HG02571 (cell line): ENCODE results near the gene PLXND1.

Experiments
- ATAC-seq: cut with Tn5 transposase; IDR thresholded peaks from one replicate; pipeline ENCODE4 v1.9.1; 2021; ENCODE audit warnings: mild to moderate bottlenecking, moderate library complexity; ENCODE audit not compliant: unreplicated experiment

PLXND1 gene

GRCh38 chr3:129567176-129567705 lies 39.2 kb downstream of the PLXND1 start:
- ATAC-seq: no peak

- ATAC-seq: no peak
These were observed 40.6 kb downstream of the PLXND1 start for GRCh38 chr3:129565902-129566301.

GRCh38 chr3:129564981-129565644 lies 41.4 kb downstream of the PLXND1 start:
- no peak for ATAC-seq

GRCh38 chr3:129563850-129564535 lies 42.5 kb downstream of the PLXND1 start:
- ATAC-seq: no peak

- ATAC-seq: no peak
These were observed 43.1 kb downstream of the PLXND1 start for GRCh38 chr3:129563332-129563731.

GRCh38 chr3:129562803-129563202 lies 43.7 kb downstream of the PLXND1 start:
- no peak for ATAC-seq

- no peak for ATAC-seq
These were observed 44.7 kb downstream of the PLXND1 start for GRCh38 chr3:129561619-129562248.

GRCh38 chr3:129560911-129561594 lies 45.4 kb downstream of the PLXND1 start:
- ATAC-seq: no peak

GRCh38 chr3:129560269-129560787 lies 46.1 kb downstream of the PLXND1 start:
- ATAC-seq: no peak

GRCh38 chr3:129559565-129560079 lies 46.9 kb downstream of the PLXND1 start:
- ATAC-seq: no peak

GRCh38 chr3:129558772-129559564 lies 47.5 kb downstream of the PLXND1 start:
- ATAC-seq: no peak

- no peak for ATAC-seq
These were observed 48.2 kb downstream of the PLXND1 start for GRCh38 chr3:129558081-129558771.

- ATAC-seq: no peak
These were observed 49.0 kb downstream of the PLXND1 start for GRCh38 chr3:129557548-129557894.

GRCh38 chr3:129556890-129557547 lies 49.5 kb downstream of the PLXND1 start:
- ATAC-seq: no peak

GRCh38 chr3:129556358-129556695 lies 50.1 kb downstream of the PLXND1 start:
- no peak for ATAC-seq

GRCh38 chr3:129555616-129556357 lies 50.7 kb downstream of the PLXND1 start:
- ATAC-seq: no peak

- no peak for ATAC-seq
These were observed 51.3 kb downstream of the PLXND1 start for GRCh38 chr3:129555153-129555550.

- no peak for ATAC-seq
These were observed 51.9 kb downstream of the PLXND1 start for GRCh38 chr3:129554356-129555152.
